Testis (tissue), 2 donors: ENCODE results near the gene DNAJC8.

Source experiments
- CTCF ChIP-seq, 3 experiments: fragments of 450-650 bp in 2 of 3; fragments of 200-600 bp in 1 of 3; sonication (generic) in 1 of 3; IDR thresholded peaks; one replicate each; pipeline ENCODE4 v1.5.1; 2016 to 2019; ENCODE audit warnings: antibody characterized with exemption in 3 of 3, mild to moderate bottlenecking in 2 of 3, moderate library complexity in 1 of 3
- POLR2A ChIP-seq: fragments of 450-650 bp; IDR thresholded peaks from one replicate; pipeline ENCODE4 v1.6.1; 2017; ENCODE audit warnings: antibody characterized with exemption, mild to moderate bottlenecking, moderate library complexity

DNA sequence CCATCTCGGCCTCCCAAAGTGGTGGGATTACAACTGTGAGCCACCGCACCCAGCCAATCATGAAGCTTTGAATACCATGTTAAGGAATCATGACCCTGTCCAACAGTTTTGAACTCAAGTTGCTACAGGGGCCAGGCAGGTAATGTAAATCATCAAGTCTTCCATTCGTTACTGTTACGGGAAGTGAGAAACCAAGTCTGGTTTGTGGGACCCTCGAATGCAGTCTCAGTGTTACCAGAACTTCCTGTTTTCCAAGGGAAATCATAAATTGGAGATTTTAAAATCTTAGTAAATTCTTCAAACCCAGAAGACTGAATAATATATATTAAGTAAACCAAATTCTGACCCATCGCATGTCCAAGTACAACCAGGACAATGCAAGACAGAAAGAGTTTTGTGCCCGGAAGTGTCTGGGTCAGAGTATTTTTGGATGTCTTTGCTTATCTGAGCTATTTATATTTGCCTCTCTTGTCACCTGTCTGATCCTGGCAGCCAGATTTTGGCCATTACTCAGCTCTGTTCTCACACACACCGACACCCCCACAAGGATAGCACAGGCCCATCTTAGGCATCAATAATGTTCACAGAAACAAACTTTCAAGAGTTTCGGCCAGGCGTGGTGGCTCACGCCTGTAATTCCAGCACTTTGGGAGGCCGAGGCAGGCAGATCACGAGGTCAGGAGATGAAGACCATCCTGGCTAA is 11.9 kb upstream of the DNAJC8 start:
- no peak for TF ChIP-seq CTCF (IDR thresholded peaks at IDR 0.05)
- no peak for TF ChIP-seq POLR2A
